IMR-90 (cell line): ENCODE results near the gene PTH2. TPM values are rescaled to one million over a fixed set of nuclear protein-coding genes. Genes with fewer than 3 reads are reported as not detected.

ENCODE experiments used
- ATAC-seq: fragments of 200-7000 bp; cut with Tn5 transposase; 2 replicates; pipeline ENCODE4 v1.9.1; 2020; ENCODE audit warnings: low read depth, mild to moderate bottlenecking, moderate library complexity
- BruUV-seq: library from RNA; stranded (reverse); fragments of 400-500 nt; replicated peaks from 2 replicates; lab custom pipeline; 2021; lab: Mats Ljungman, UMichigan
- CTCF ChIA-PET: fragments of 300-600 bp; formaldehyde crosslinking; extraction: SDS; loops from one replicate; lab custom pipeline; 2021; ENCODE audit warnings: antibody characterized with exemption; lab: Yijun Ruan, JAX
- POLR2A ChIA-PET: fragments of 300-600 bp; sonication (Branson Sonifier 250); formaldehyde crosslinking; loops from one replicate; lab custom pipeline; 2022; ENCODE audit warnings: antibody characterized with exemption; ENCODE audit not compliant: unreplicated experiment; lab: Charles Lee
- DNase-seq: peaks from one replicate; pipeline ENCODE4 v3.0.0; 2013
- H2AFZ ChIP-seq: replicated peaks from 2 replicates; pipeline ENCODE3; 2013; ENCODE audit warnings: low read length, mild to moderate bottlenecking; ENCODE audit not compliant: poor library complexity
- H2AK5ac ChIP-seq: 2 replicates; pipeline ENCODE4 v1.6.1; 2013; ENCODE audit warnings: low read depth, low read length, inconsistent platforms
- H2AK9ac ChIP-seq: replicated peaks from 2 replicates; pipeline ENCODE3; 2013; ENCODE audit warnings: mild to moderate bottlenecking, low read depth, low read length, moderate library complexity; ENCODE audit not compliant: poor library complexity
- H2BK120ac ChIP-seq: 2 replicates; pipeline ENCODE4 v1.6.1; 2013; ENCODE audit warnings: low read depth, low read length, inconsistent platforms
- H2BK15ac ChIP-seq: 3 replicates; pipeline ENCODE4 v1.6.1; 2013; ENCODE audit warnings: low read depth, low read length, inconsistent platforms
- H2BK20ac ChIP-seq: 2 replicates; pipeline ENCODE4 v1.6.1; 2013; ENCODE audit warnings: low read depth, mild to moderate bottlenecking, inconsistent platforms, low read length, moderate library complexity
- H2BK5ac ChIP-seq: 2 replicates; pipeline ENCODE4 v1.6.1; 2013; ENCODE audit warnings: mild to moderate bottlenecking, low read depth, low read length, inconsistent platforms; ENCODE audit not compliant: poor library complexity, severe bottlenecking
- H3K14ac ChIP-seq: replicated peaks from 2 replicates; pipeline ENCODE4 v1.6.1; 2013; ENCODE audit warnings: low read depth, low read length, inconsistent platforms
- H3K18ac ChIP-seq: 2 replicates; pipeline ENCODE4 v1.6.1; 2013; ENCODE audit warnings: low read depth, low read length, control low read depth
- H3K23ac ChIP-seq: 2 replicates; pipeline ENCODE4 v1.6.1; 2013; ENCODE audit warnings: low read depth, low read length, inconsistent platforms
- H3K27ac ChIP-seq: 2 replicates; pipeline ENCODE4 v1.5.1; 2013; ENCODE audit warnings: mild to moderate bottlenecking, control low read depth, low read length; ENCODE audit not compliant: insufficient read depth
- H3K27me3 ChIP-seq: 2 replicates; pipeline ENCODE4 v1.6.1; 2013; ENCODE audit warnings: low read length; ENCODE audit not compliant: control insufficient read depth, insufficient read depth
- H3K36me3 ChIP-seq: 2 replicates; pipeline ENCODE4 v1.6.1; 2013; ENCODE audit warnings: low read length, mixed read lengths; ENCODE audit not compliant: control insufficient read depth, insufficient read depth
- H3K4ac ChIP-seq: 2 replicates; pipeline ENCODE4 v1.6.1; 2013; ENCODE audit warnings: low read depth, low read length, inconsistent platforms
- H3K4me1 ChIP-seq: 2 replicates; pipeline ENCODE4 v1.6.1; 2013; ENCODE audit warnings: low read length, mixed read lengths; ENCODE audit not compliant: control insufficient read depth, insufficient read depth
- H3K4me2 ChIP-seq: 2 replicates; pipeline ENCODE4 v1.6.1; 2013; ENCODE audit warnings: low read depth, mild to moderate bottlenecking, control low read depth, low read length, moderate library complexity
- H3K4me3 ChIP-seq: 2 replicates; pipeline ENCODE4 v1.5.1; 2013; ENCODE audit warnings: low read depth, mild to moderate bottlenecking, control low read depth, low read length, moderate library complexity; ENCODE audit not compliant: insufficient read depth
- H3K56ac ChIP-seq: 2 replicates; pipeline ENCODE4 v1.6.1; 2013; ENCODE audit warnings: low read length, inconsistent platforms; ENCODE audit not compliant: insufficient read depth; ENCODE audit errors: extremely low read depth
- H3K79me1 ChIP-seq, 2 experiments: 2 replicates each; pipeline ENCODE4 v1.6.1; 2013; ENCODE audit warnings: low read length in 2 of 2, inconsistent platforms in 1 of 2, low read depth in 1 of 2
- H3K9ac ChIP-seq: 2 replicates; pipeline ENCODE4 v1.6.1; 2013; ENCODE audit warnings: low read depth, low read length, control low read depth
- H3K9me1 ChIP-seq: 2 replicates; pipeline ENCODE4 v1.6.1; 2013; ENCODE audit warnings: low read length, inconsistent platforms; ENCODE audit not compliant: insufficient read depth
- H3K9me3 ChIP-seq: 2 replicates; pipeline ENCODE4 v1.6.1; 2013; ENCODE audit warnings: low read length; ENCODE audit not compliant: control insufficient read depth, insufficient read depth
- H4K20me1 ChIP-seq: 2 replicates; pipeline ENCODE4 v1.6.1; 2013; ENCODE audit warnings: low read length, inconsistent platforms; ENCODE audit not compliant: insufficient read depth
- H4K5ac ChIP-seq: 2 replicates; pipeline ENCODE4 v1.6.1; 2013; ENCODE audit warnings: mild to moderate bottlenecking, low read depth, low read length, control low read depth
- H4K8ac ChIP-seq, 2 experiments: 2 replicates each; pipeline ENCODE4 v1.6.1; 2013; ENCODE audit warnings: low read depth in 2 of 2, low read length in 2 of 2, control low read depth in 1 of 2, inconsistent platforms in 1 of 2
- H4K91ac ChIP-seq: 2 replicates; pipeline ENCODE4 v1.6.1; 2013; ENCODE audit warnings: low read depth, low read length, inconsistent platforms; ENCODE audit not compliant: insufficient read depth
- BHLHE40 ChIP-seq: fragments of 150-350 bp; IDR thresholded peaks from 2 replicates; pipeline ENCODE4 v1.6.1; 2016; ENCODE audit warnings: mild to moderate bottlenecking, low read depth, low read length
- CEBPB ChIP-seq: IDR thresholded peaks from 2 replicates; pipeline ENCODE4 v1.6.1; 2012; ENCODE audit warnings: low read depth, low read length, improper control_type of control experiment
- CHD1 ChIP-seq: IDR thresholded peaks from 2 replicates; pipeline ENCODE4 v1.6.1; 2012; ENCODE audit warnings: low read depth, low read length, improper control_type of control experiment
- CTCF ChIP-seq: conservative IDR thresholded peaks from 2 replicates; pipeline ENCODE4 v1.5.1; 2012; ENCODE audit warnings: mild to moderate bottlenecking, low read depth, low read length, improper control_type of control experiment
- ELK1 ChIP-seq: fragments of 150-350 bp; IDR thresholded peaks from 2 replicates; pipeline ENCODE4 v1.6.1; 2016; ENCODE audit warnings: low read depth, mild to moderate bottlenecking, low read length, moderate library complexity, borderline replicate concordance
- FOS ChIP-seq: fragments of 150-350 bp; IDR thresholded peaks from 2 replicates; pipeline ENCODE4 v1.6.1; 2016; ENCODE audit warnings: low read depth, low read length
- MAZ ChIP-seq: IDR thresholded peaks from 2 replicates; pipeline ENCODE4 v1.6.1; 2012; ENCODE audit warnings: low read depth, mild to moderate bottlenecking, low read length, improper control_type of control experiment, moderate library complexity, borderline replicate concordance
- MXI1 ChIP-seq: IDR thresholded peaks from 2 replicates; pipeline ENCODE4 v1.6.1; 2012; ENCODE audit warnings: low read depth, mild to moderate bottlenecking, low read length, moderate library complexity, borderline replicate concordance
- NFE2L2 ChIP-seq: fragments of 150-350 bp; IDR thresholded peaks from 2 replicates; pipeline ENCODE4 v1.6.1; 2016; ENCODE audit warnings: low read depth, mild to moderate bottlenecking, low read length
- POLR2A ChIP-seq: IDR thresholded peaks from 2 replicates; pipeline ENCODE4 v1.6.1; 2012; ENCODE audit warnings: mild to moderate bottlenecking, low read depth, low read length
- RAD21 ChIP-seq: IDR thresholded peaks from 2 replicates; pipeline ENCODE4 v1.6.1; 2012; ENCODE audit warnings: low read length, improper control_type of control experiment
- RFX5 ChIP-seq: IDR thresholded peaks from 2 replicates; pipeline ENCODE4 v1.8.0; 2012; ENCODE audit warnings: low read depth, mild to moderate bottlenecking, low read length, moderate library complexity
- SMC3 ChIP-seq: fragments of 150-350 bp; IDR thresholded peaks from 2 replicates; pipeline ENCODE4 v1.6.1; 2016; ENCODE audit warnings: low read depth, mild to moderate bottlenecking, antibody characterized with exemption, low read length, moderate library complexity
- WGBS, 2 experiments: methylation state at CpG; one replicate each; pipeline versions ENCODE4 v1.1.5 to v1.1.7; 2013; ENCODE audit warnings: missing lambda C conversion rate in 2 of 2; ENCODE audit not compliant: insufficient read length in 1 of 2; ENCODE audit errors: extremely low coverage in 2 of 2; 5-methylcytosine and 5-hydroxymethylcytosine counted together
- dilution Hi-C: fragments of 300-500 bp; cut with HindIII; formaldehyde crosslinking; loops from one replicate; pipeline ENCODE4 v1.14.3; 2018; ENCODE audit warnings: low sequenced_read_pairs; ENCODE audit not compliant: unreplicated experiment
- in situ Hi-C: fragments of 300-500 bp; cut with MboI; formaldehyde crosslinking; loops from 3 replicates; pipeline ENCODE4 v1.14.3; 2019; ENCODE audit warnings: low sequenced_read_pairs, inconsistent platforms, mixed read lengths
- intact Hi-C: fragments of 100-400 bp; cut with micrococcal nuclease; formaldehyde crosslinking; loops from 2 replicates; pipeline ENCODE4 v1.10.0; 2022
- polyA plus RNA-seq, 3 experiments: library from polyadenylated mRNA; depleted of rRNA; stranded (reverse); fragments of >200 nt; gene quantifications; 2 replicates each; pipeline ENCODE4 v1.2.3, GENCODE V29; 2012; ENCODE audit warnings: low replicate concordance in 1 of 3
- total RNA-seq: library from RNA; depleted of rRNA; stranded (reverse); fragments of >200 nt; gene quantifications from 2 replicates; pipeline ENCODE4 v1.2.3, GENCODE V29; 2012
- TF ChIP-seq, protein P1 (sequence below): fragments of 150-350 bp; IDR thresholded peaks from 2 replicates; pipeline ENCODE4 v1.6.1; 2017; ENCODE audit warnings: mild to moderate bottlenecking, antibody characterized with exemption, low read length, low read depth

Gene PTH2
- total and polyA plus RNA-seq, 2 of the 4 experiments (the other 2 are of a cell fraction), result not detected

- 88% methylated on average over 20 of the region's 39 CpGs; no CpG with 5 or more reads in 1 of the 2 experiments for WGBS, 2 experiments
- no TSS peak for BruUV-seq
- Histone ChIP-seq H3K4me1 (peaks cover 2% of the 10 kb centered on the region; the same call in 1 of the 2 replicates), H3K9me1 (peaks cover 2% of the 10 kb centered on the region; the same call in 1 of the 2 replicates), H2AK9ac (no peak overlapping the region), H3K4me3 (no peak overlapping the region), H3K4me2 (no peak overlapping the region), H3K36me3 (peaks cover 10% of the 10 kb centered on the region), H2AK5ac (no peak overlapping the region), H2BK20ac (no peak overlapping the region), H3K27ac (no peak overlapping the region), H3K27me3 (no peaks in the 10 kb centered on the region), H4K5ac (no peak overlapping the region), H2BK15ac (no peak overlapping the region), H3K4ac (no peak overlapping the region), H3K79me1 (no peaks in the 10 kb centered on the region), H2BK120ac (no peak overlapping the region), H3K18ac (no peak overlapping the region), H4K20me1 (no peaks in the 10 kb centered on the region), H4K91ac (no peak overlapping the region), H3K14ac (no peak overlapping the region), H2AFZ (peak overlapping the region; percentile 21), H2BK5ac (no peak overlapping the region), H3K9me3 (no peaks in the 10 kb centered on the region), H3K9ac (no peak overlapping the region), H4K8ac (no peak overlapping the region), H3K56ac (no peak overlapping the region), H3K23ac (no peak overlapping the region)
- dilution Hi-C loops (no loop called here), intact Hi-C loops (no loop called here), in situ Hi-C loops (no loop called here)
- DNase-seq (no peak), ATAC-seq (no peak)
- ChIA-PET POLR2A (no interaction called here), CTCF (no interaction called here)
- TF ChIP-seq SMC3 (no peak), FOS (no peak), NFE2L2 (no peak), CEBPB (no peak), CTCF (no peak), MAZ (no peak), BHLHE40 (no peak), POLR2A (no peak), ELK1 (no peak), RFX5 (no peak), CHD1 (no peak), MXI1 (no peak), RAD21 (no peak)
- TF ChIP-seq, protein P1, sequence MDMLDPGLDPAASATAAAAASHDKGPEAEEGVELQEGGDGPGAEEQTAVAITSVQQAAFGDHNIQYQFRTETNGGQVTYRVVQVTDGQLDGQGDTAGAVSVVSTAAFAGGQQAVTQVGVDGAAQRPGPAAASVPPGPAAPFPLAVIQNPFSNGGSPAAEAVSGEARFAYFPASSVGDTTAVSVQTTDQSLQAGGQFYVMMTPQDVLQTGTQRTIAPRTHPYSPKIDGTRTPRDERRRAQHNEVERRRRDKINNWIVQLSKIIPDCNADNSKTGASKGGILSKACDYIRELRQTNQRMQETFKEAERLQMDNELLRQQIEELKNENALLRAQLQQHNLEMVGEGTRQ, result no peak
Observed at GRCh38 chr19:49463960-49464740, 40.9 kb upstream of the PTH2 start.
